SKM-1 treated with dmso at 0.1 percent for 144 hours (cell line): ENCODE results near the gene CYFIP2.

Experiments
- DNase-seq: peaks from one replicate; lab custom pipeline; 2025; ENCODE audit not compliant: unreplicated experiment; lab: John Stamatoyannopoulos, UW

CYFIP2 gene

GRCh38 chr5:157285310-157286035 is 19.6 kb downstream of the CYFIP2 start:
- no peak for DNase-seq

- DNase-seq = no peak
Observed at GRCh38 chr5:157286761-157287211, 20.9 kb downstream of the CYFIP2 start.

- no peak for DNase-seq
Observed at GRCh38 chr5:157288405-157289163, 22.7 kb downstream of the CYFIP2 start.

- DNase-seq = no peak
Observed at GRCh38 chr5:157289164-157289819, 23.4 kb downstream of the CYFIP2 start.

- no peak for DNase-seq
Observed at GRCh38 chr5:157290156-157290980, 24.4 kb downstream of the CYFIP2 start.

GRCh38 chr5:157290981-157291711 is 25.2 kb downstream of the CYFIP2 start:
- DNase-seq = no peak

GRCh38 chr5:157292599-157292998 is 26.7 kb downstream of the CYFIP2 start:
- DNase-seq = no peak

GRCh38 chr5:157294407-157295091 is 28.6 kb downstream of the CYFIP2 start:
- no peak for DNase-seq

GRCh38 chr5:157295247-157295646 is 29.3 kb downstream of the CYFIP2 start:
- DNase-seq = no peak

- DNase-seq = no peak
Observed at GRCh38 chr5:157300564-157300963, 34.6 kb downstream of the CYFIP2 start.

GRCh38 chr5:157301066-157301465 is 35.1 kb downstream of the CYFIP2 start:
- no peak for DNase-seq

GRCh38 chr5:157303023-157303422 is 37.1 kb downstream of the CYFIP2 start:
- DNase-seq = no peak

GRCh38 chr5:157303667-157304327 is 37.9 kb downstream of the CYFIP2 start:
- no peak for DNase-seq

GRCh38 chr5:157306081-157306480 is 40.2 kb downstream of the CYFIP2 start:
- DNase-seq = no peak

GRCh38 chr5:157306692-157307471 is 41.0 kb downstream of the CYFIP2 start:
- DNase-seq = no peak

- no peak for DNase-seq
Observed at GRCh38 chr5:157308836-157309465, 43.0 kb downstream of the CYFIP2 start.

GRCh38 chr5:157309796-157310195 is 43.9 kb downstream of the CYFIP2 start:
- DNase-seq = no peak

- no peak for DNase-seq
Observed at GRCh38 chr5:157311595-157311994, 45.7 kb downstream of the CYFIP2 start.
